Stomach (tissue), 9 donors: ENCODE data around the gene RPAP3. TPM values are rescaled to one million over a fixed set of nuclear protein-coding genes. Genes with fewer than 3 reads are reported as not detected.

ENCODE experiments used
- DNase-seq, 2 donors: peaks; one replicate each; pipeline versions ENCODE4 v3.0.0 to v3.0.0-alpha.2; 2013 to 2019
- H3K27ac ChIP-seq, 5 donors: fragments of 200-600 bp in 4 of 5; sonication (generic) in 4 of 5; one replicate each; pipeline ENCODE4 v1.5.1; 2013 to 2019; ENCODE audit warnings: mild to moderate bottlenecking in 1 of 5, moderate library complexity in 1 of 5
- H3K27me3 ChIP-seq, 3 donors: fragments of 200-600 bp; sonication (generic); one replicate each; pipeline ENCODE4 v1.5.1; 2017 to 2019; ENCODE audit warnings: mixed run types in 1 of 3
- H3K36me3 ChIP-seq, 4 donors: fragments of 200-600 bp; sonication (generic); 1 replicate in 3 of 4; 2 replicates in 1 of 4; pipeline ENCODE4 v1.5.1; 2016 to 2019
- H3K4me1 ChIP-seq, 4 donors: fragments of 200-600 bp; sonication (generic); one replicate each; pipeline ENCODE4 v1.5.1; 2016 to 2019
- H3K4me3 ChIP-seq, 4 donors: fragments of 200-600 bp; sonication (generic) in 3 of 4; one replicate each; pipeline ENCODE4 v1.5.1; 2016 to 2019; ENCODE audit warnings: mild to moderate bottlenecking in 1 of 4
- H3K9me3 ChIP-seq, 4 donors: fragments of 200-600 bp; sonication (generic); one replicate each; pipeline ENCODE4 v1.5.1; 2016 to 2019
- CTCF ChIP-seq, 7 experiments: fragments of 450-650 bp in 4 of 7; fragments of 200-600 bp in 3 of 7; sonication (generic) in 3 of 7; IDR thresholded peaks; one replicate each; pipeline ENCODE4 v1.5.1; 2016 to 2019; ENCODE audit warnings: antibody characterized with exemption in 7 of 7, control low read depth in 2 of 7, mild to moderate bottlenecking in 1 of 7
- EP300 ChIP-seq: sonication (generic); formaldehyde crosslinking; IDR thresholded peaks from one replicate; pipeline ENCODE4 v1.6.1; 2017; ENCODE audit warnings: antibody characterized with exemption
- POLR2A ChIP-seq, 4 donors: fragments of 450-650 bp; IDR thresholded peaks; one replicate each; pipeline ENCODE4 v1.6.1; 2016; ENCODE audit warnings: antibody characterized with exemption in 4 of 4, control low read depth in 2 of 4, mild to moderate bottlenecking in 1 of 4, moderate library complexity in 1 of 4
- POLR2AphosphoS5 ChIP-seq, 3 donors: sonication (generic); formaldehyde crosslinking; IDR thresholded peaks; one replicate each; pipeline ENCODE4 v1.6.1; 2016; ENCODE audit warnings: antibody characterized with exemption in 3 of 3
- WGBS, 5 donors: extraction: QIAGEN DNeasy Blood & Tissue Kit in 3 of 5; methylation state at CpG; one replicate each; pipeline versions ENCODE4 v1.1.5 to v1.1.7; 2013 to 2018; 5-methylcytosine and 5-hydroxymethylcytosine counted together
- intact Hi-C: fragments of 100-400 bp; cut with DNase I; formaldehyde crosslinking; loops from one replicate; pipeline ENCODE4 v1.15.1; 2023; ENCODE audit warnings: low total_unique reads
- polyA plus RNA-seq, 3 donors: library from polyadenylated mRNA; stranded (reverse); fragments of 200-250 nt; gene quantifications; one replicate each; pipeline ENCODE4 v1.2.3, GENCODE V29; 2013
- total RNA-seq, 5 donors: library from RNA; depleted of rRNA; stranded (reverse); fragments of >200 nt; gene quantifications; one replicate each; pipeline versions ENCODE4 v1.1.0 to v1.2.3, GENCODE V29; 2014 to 2016
- donor health status: healthy with polysubstance abuse.
- donor health status: Bipolar disorder and iron deficiency.
- donor health status: healthy.

The RPAP3 gene
- total and polyA plus RNA-seq, 8 donors = 3.5 to 47.4 (median 11.5) TPM

DNA sequence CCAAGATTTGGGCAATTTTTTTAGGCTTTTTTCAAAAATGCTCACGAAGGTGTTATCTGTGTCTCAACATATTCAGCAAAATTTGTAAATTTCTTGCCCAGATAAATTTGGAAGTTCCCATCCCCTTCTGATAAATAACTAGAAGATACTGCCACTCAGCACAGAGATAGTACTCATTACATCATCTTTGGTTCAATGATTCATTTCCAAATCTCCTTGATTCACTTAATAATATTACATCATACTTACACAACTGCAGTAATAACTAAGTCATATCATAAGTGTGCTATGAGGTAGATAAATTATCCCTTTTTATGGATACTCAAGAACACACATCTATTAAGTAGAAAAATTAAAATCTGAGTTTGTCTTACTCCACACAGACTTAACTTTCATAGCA, 89.4 kb downstream of the RPAP3 start:
- intact Hi-C loops = no loop called here
- Histone ChIP-seq H3K36me3 (no peaks in the 10 kb centered on the region), H3K4me1 (no peaks in the 10 kb centered on the region), H3K27me3 (no peaks in the 10 kb centered on the region), H3K9me3 (peaks cover 0 to 17% (median 16%) of the 10 kb centered on the region in 4 donors), H3K27ac (no peak overlapping the region), H3K4me3 (no peak overlapping the region)
- no peak for DNase-seq
- 72 to 94% (median 86%) methylated on average over 1 of the region's 1 CpG for WGBS, 5 donors
- TF ChIP-seq CTCF (IDR thresholded peaks at IDR 0.05) (no peak), POLR2A (IDR thresholded peaks at IDR 0.05) (no peak), POLR2AphosphoS5 (IDR thresholded peaks at IDR 0.05) (no peak), EP300 (no peak)

- no peak for DNase-seq
- TF ChIP-seq CTCF (IDR thresholded peaks at IDR 0.05) (no peak), POLR2AphosphoS5 (IDR thresholded peaks at IDR 0.05) (no peak)
- Histone ChIP-seq H3K4me3 (no peak overlapping the region), H3K36me3 (no peaks in the 10 kb centered on the region), H3K4me1 (no peaks in the 10 kb centered on the region), H3K9me3 (peaks cover 0 to 17% (median 16%) of the 10 kb centered on the region in 4 donors), H3K27ac (no peak overlapping the region), H3K27me3 (no peaks in the 10 kb centered on the region)
- intact Hi-C loops = no loop called here
These were observed 90.1 kb downstream of the RPAP3 start for GRCh38 chr12:47615711-47616110.

DNA sequence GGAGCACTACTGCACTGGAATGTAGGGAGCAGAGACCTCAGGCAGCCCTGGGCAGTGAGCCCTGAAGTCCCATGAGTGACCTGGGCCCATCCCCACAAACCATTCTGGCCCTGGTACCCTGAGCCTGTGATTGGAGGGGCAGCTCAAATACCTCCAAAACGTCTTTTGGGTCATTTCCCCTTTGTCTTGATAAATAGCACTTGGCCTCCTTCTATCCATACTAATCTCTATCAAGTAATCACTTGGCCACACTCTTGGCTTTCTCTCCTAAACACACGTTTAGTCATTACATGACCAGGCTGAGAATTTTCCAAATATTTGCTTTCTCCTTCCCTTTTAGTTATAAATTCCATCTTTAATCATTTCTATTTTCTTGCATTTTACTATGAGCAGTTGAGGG, 91.3 kb downstream of the RPAP3 start:
- Histone ChIP-seq H3K27me3 (no peaks in the 10 kb centered on the region), H3K27ac (no peak overlapping the region), H3K4me1 (no peaks in the 10 kb centered on the region), H3K4me3 (no peak overlapping the region), H3K36me3 (no peaks in the 10 kb centered on the region), H3K9me3 (peaks cover 0 to 17% (median 16%) of the 10 kb centered on the region in 4 donors)
- DNase-seq = no peak
- TF ChIP-seq POLR2AphosphoS5 (IDR thresholded peaks at IDR 0.05) (no peak), POLR2A (IDR thresholded peaks at IDR 0.05) (no peak), CTCF (IDR thresholded peaks at IDR 0.05) (no peak), EP300 (no peak)
- WGBS, 5 donors = 16 to 45% (median 31%) methylated on average over 2 of the region's 2 CpGs
- intact Hi-C loops = no loop called here

GRCh38 chr12:47612953-47613352, 92.9 kb downstream of the RPAP3 start:
- Histone ChIP-seq H3K36me3 (no peaks in the 10 kb centered on the region), H3K27ac (no peak overlapping the region), H3K9me3 (peaks cover 0 to 21% (median 16%) of the 10 kb centered on the region in 4 donors), H3K27me3 (no peaks in the 10 kb centered on the region), H3K4me3 (no peak overlapping the region), H3K4me1 (no peaks in the 10 kb centered on the region)
- 88 to 100% (median 94%) methylated on average over 1 of the region's 1 CpG for WGBS, 5 donors
- TF ChIP-seq CTCF (IDR thresholded peaks at IDR 0.05) (no peak), EP300 (no peak), POLR2AphosphoS5 (IDR thresholded peaks at IDR 0.05) (no peak), POLR2A (IDR thresholded peaks at IDR 0.05) (no peak)
- no peak for DNase-seq
- intact Hi-C loops = no loop called here
